HepG2 (cell line): ENCODE results near the gene PHF19. TPM values are rescaled to one million over a fixed set of nuclear protein-coding genes. Genes with fewer than 3 reads are reported as not detected.

ENCODE experiments used
- DMTF1 ChIP-seq: sonication (generic); formaldehyde crosslinking; IDR thresholded peaks from 2 replicates; pipeline ENCODE4 v1.4.0; 2020; ENCODE audit warnings: mild to moderate bottlenecking, missing genetic modification reagents
- E2F2 ChIP-seq: sonication (generic); formaldehyde crosslinking; IDR thresholded peaks from 2 replicates; pipeline ENCODE4 v1.4.0; 2020; ENCODE audit warnings: missing genetic modification reagents, borderline replicate concordance
- EEA1 ChIP-seq: sonication (generic); formaldehyde crosslinking; IDR thresholded peaks from 2 replicates; pipeline ENCODE4 v1.5.1; 2020; ENCODE audit warnings: mild to moderate bottlenecking, missing genetic modification reagents, borderline replicate concordance
- ELF3 ChIP-seq: IDR thresholded peaks from 2 replicates; pipeline ENCODE4 v1.6.1; 2016; ENCODE audit warnings: missing genetic modification reagents, missing compliant biosample characterization
- GPBP1L1 ChIP-seq: sonication (generic); formaldehyde crosslinking; IDR thresholded peaks from 2 replicates; pipeline ENCODE4 v1.5.0; 2020; ENCODE audit warnings: mild to moderate bottlenecking, missing genetic modification reagents
- IKZF5 ChIP-seq: IDR thresholded peaks from 2 replicates; pipeline ENCODE4 v1.6.1; 2018; ENCODE audit warnings: missing genetic modification reagents, mild to moderate bottlenecking, missing compliant biosample characterization
- KAT8 ChIP-seq: IDR thresholded peaks from 2 replicates; pipeline ENCODE4 v1.6.1; 2016; ENCODE audit warnings: missing genetic modification reagents, missing compliant biosample characterization
- KDM6A ChIP-seq: IDR thresholded peaks from 2 replicates; pipeline ENCODE4 v1.6.1; 2016; ENCODE audit warnings: low read depth
- MAFG ChIP-seq: sonication (generic); formaldehyde crosslinking; IDR thresholded peaks from 2 replicates; pipeline ENCODE4 v1.5.1; 2020; ENCODE audit warnings: mild to moderate bottlenecking, missing genetic modification reagents
- MBNL3 ChIP-seq: fragments of 250-450 bp; sonication (Bioruptor Pico); conservative IDR thresholded peaks from 2 replicates; pipeline ENCODE4 v1.8.0; 2022; ENCODE audit warnings: mild to moderate bottlenecking, inconsistent platforms
- NFE2 ChIP-seq: sonication (generic); formaldehyde crosslinking; IDR thresholded peaks from 2 replicates; pipeline ENCODE4 v1.4.0; 2020; ENCODE audit warnings: missing genetic modification reagents
- NR2F6 ChIP-seq, 2 experiments: IDR thresholded peaks; 2 replicates each; pipeline ENCODE4 v1.6.1; 2016; ENCODE audit warnings: antibody characterized with exemption in 1 of 2, mild to moderate bottlenecking in 1 of 2
- RARA ChIP-seq: IDR thresholded peaks from 2 replicates; pipeline ENCODE4 v1.6.1; 2016; ENCODE audit warnings: missing genetic modification reagents, missing compliant biosample characterization
- RFX1 ChIP-seq: fragments of 450-650 bp; IDR thresholded peaks from 2 replicates; pipeline ENCODE4 v1.6.1; 2017
- SIX4 ChIP-seq: sonication (generic); formaldehyde crosslinking; IDR thresholded peaks from 2 replicates; pipeline ENCODE4 v1.4.0; 2020; ENCODE audit warnings: missing genetic modification reagents
- TP53 ChIP-seq: sonication (generic); formaldehyde crosslinking; conservative IDR thresholded peaks from 2 replicates; pipeline ENCODE4 v1.4.0; 2020; ENCODE audit warnings: missing genetic modification reagents
- ZFP37 ChIP-seq: sonication (generic); formaldehyde crosslinking; IDR thresholded peaks from 2 replicates; pipeline ENCODE4 v1.4.0; 2020; ENCODE audit warnings: missing genetic modification reagents, borderline replicate concordance
- ZNF18 ChIP-seq: sonication (generic); formaldehyde crosslinking; IDR thresholded peaks from 2 replicates; pipeline ENCODE4 v1.8.0; 2022; ENCODE audit warnings: mild to moderate bottlenecking, missing genetic modification reagents; ENCODE audit not compliant: insufficient replicate concordance
- ZNF556 ChIP-seq: sonication (generic); formaldehyde crosslinking; IDR thresholded peaks from 2 replicates; pipeline ENCODE4 v1.4.0; 2020; ENCODE audit warnings: mild to moderate bottlenecking, missing genetic modification reagents, borderline replicate concordance
- ZNF557 ChIP-seq: sonication (generic); formaldehyde crosslinking; IDR thresholded peaks from 2 replicates; pipeline ENCODE4 v1.4.0; 2020; ENCODE audit warnings: missing genetic modification reagents
- ZNF746 ChIP-seq: sonication (generic); formaldehyde crosslinking; IDR thresholded peaks from 2 replicates; pipeline ENCODE4 v1.8.0; 2022; ENCODE audit warnings: mild to moderate bottlenecking, missing genetic modification reagents
- ZNF839 ChIP-seq: sonication (generic); formaldehyde crosslinking; IDR thresholded peaks from 2 replicates; pipeline ENCODE4 v1.4.0; 2020; ENCODE audit warnings: missing genetic modification reagents, mild to moderate bottlenecking, borderline replicate concordance
- polyA plus RNA-seq, 8 experiments: library from polyadenylated mRNA; depleted of rRNA in 3 of 8; stranded (reverse) in 7 of 8; unstranded in 1 of 8; fragments of >200 nt; fragmentation: Illumina TruSeq in 4 of 8; extraction: Trizol in 4 of 8; gene quantifications; 2 replicates each; pipeline versions ENCODE4 v1.2.1 to v1.2.3, GENCODE V29; 2011 to 2016; ENCODE audit warnings: low read depth in 4 of 8, missing spikeins in 1 of 8, mixed read lengths in 1 of 8; ENCODE audit not compliant: insufficient read depth in 1 of 8
- total RNA-seq, 5 experiments: library from RNA; depleted of rRNA; stranded (reverse); fragments of >200 nt; fragmentation: Illumina TruSeq; extraction: Trizol; gene quantifications; 2 replicates each; pipeline ENCODE4 v1.2.3, GENCODE V29; 2016; ENCODE audit warnings: low read depth in 1 of 5

Gene PHF19
- total and polyA plus RNA-seq, 2 of the 13 experiments (the other 11 are each of a cell fraction or from before 2014, with no cell fraction given), result 29.7 to 41.3 TPM

GRCh38 chr9:120842685-120843485 lies 34.1 kb downstream of the PHF19 start, which contains the start of gene PSMD5 (continued):
- TF ChIP-seq NR2F6 (IDR thresholded peaks at IDR 0.05) (no peak), NR2F6 (CRISPR knock-in tag; IDR thresholded peaks at IDR 0.05) (0 out of 2 replicates have a peak, but pooled peaks have one; percentile 23), TP53 (CRISPR knock-in tag) (no peak), ZNF556 (CRISPR knock-in tag) (no peak), NFE2 (CRISPR knock-in tag) (no peak), RARA (CRISPR knock-in tag) (no peak; the same call in 1 of the 2 replicates), IKZF5 (CRISPR knock-in tag) (no peak; the same call in 1 of the 2 replicates), DMTF1 (no peak), ZNF746 (CRISPR knock-in tag) (no peak; the same call in 1 of the 2 replicates), RFX1 (no peak), GPBP1L1 (CRISPR knock-in tag) (no peak), ELF3 (CRISPR knock-in tag) (peak; percentile 50; the same call in 1 of the 2 replicates), MAFG (CRISPR knock-in tag) (no peak), ZFP37 (CRISPR knock-in tag) (no peak), KDM6A (CRISPR knock-in tag) (no peak), ZNF557 (CRISPR knock-in tag) (no peak), ZNF18 (CRISPR knock-in tag) (no peak), MBNL3 (CRISPR knock-in tag) (no peak), KAT8 (CRISPR knock-in tag) (peak; percentile 89), EEA1 (CRISPR knock-in tag) (no peak; the same call in 1 of the 2 replicates), ZNF839 (CRISPR knock-in tag) (peak; percentile 85; the same call in 1 of the 2 replicates), E2F2 (CRISPR knock-in tag) (peak; percentile 8; the same call in 1 of the 2 replicates), SIX4 (CRISPR knock-in tag) (no peak; the same call in 1 of the 2 replicates)
